Ovary (tissue), 3 donors: ENCODE results near the gene ZNF433.

Experiments used
- CTCF ChIP-seq, 3 donors: fragments of 450-650 bp in 2 of 3; fragments of 200-600 bp in 1 of 3; IDR thresholded peaks; one replicate each; pipeline versions ENCODE4 v1.5.1 to v1.8.0; 2016 to 2022; ENCODE audit warnings: antibody characterized with exemption in 3 of 3, mild to moderate bottlenecking in 1 of 3
- EP300 ChIP-seq: sonication (generic); formaldehyde crosslinking; IDR thresholded peaks from one replicate; pipeline ENCODE4 v1.6.1; 2017; ENCODE audit warnings: antibody characterized with exemption
- POLR2A ChIP-seq: fragments of 450-650 bp; IDR thresholded peaks from one replicate; pipeline ENCODE4 v1.6.1; 2017; ENCODE audit warnings: antibody characterized with exemption, mild to moderate bottlenecking, moderate library complexity
- donor health status: DM: no; HTN: no; CAD: no.

- TF ChIP-seq POLR2A = no peak
- TF ChIP-seq CTCF (IDR thresholded peaks at IDR 0.05) = no peak
- no peak for TF ChIP-seq EP300
These were observed 859 bp downstream of the ZNF433 start for GRCh38 chr19:12034620-12035019.
